Fibroblast of lung (primary cell): Measurements from ENCODE around the gene ATG4D. TPM values are rescaled to one million over a fixed set of nuclear protein-coding genes. Genes with fewer than 3 reads are reported as not detected.
"Not testable (repeated sequence)": the region's sequence is repeated elsewhere in the genome, so short reads cannot be mapped to it uniquely, and the experiment has no call there.

Experiments
- DNase-seq, 2 donors: peaks; one replicate each; pipeline versions ENCODE4 v3.0.0 to v3.0.0-alpha.2; 2010; ENCODE audit warnings: low read depth in 2 of 2
- H2AFZ ChIP-seq: 2 replicates; pipeline ENCODE4 v1.5.1; 2012; ENCODE audit warnings: low read length, control low read depth, inconsistent platforms
- H3K27ac ChIP-seq: 2 replicates; pipeline ENCODE4 v1.5.1; 2011; ENCODE audit warnings: low read length, control low read depth; ENCODE audit not compliant: insufficient read depth
- H3K27me3 ChIP-seq: 2 replicates; pipeline ENCODE4 v1.5.1; 2011; ENCODE audit warnings: mild to moderate bottlenecking, low read length; ENCODE audit not compliant: control insufficient read depth, insufficient read depth
- H3K36me3 ChIP-seq: 2 replicates; pipeline ENCODE4 v1.5.1; 2011; ENCODE audit warnings: low read length; ENCODE audit not compliant: control insufficient read depth, insufficient read depth
- H3K4me1 ChIP-seq: 2 replicates; pipeline ENCODE4 v1.5.1; 2011; ENCODE audit warnings: low read length; ENCODE audit not compliant: control insufficient read depth, insufficient read depth; ENCODE audit errors: extremely low read depth
- H3K4me2 ChIP-seq: 2 replicates; pipeline ENCODE4 v1.5.1; 2011; ENCODE audit warnings: low read length, control low read depth; ENCODE audit not compliant: insufficient read depth; ENCODE audit errors: extremely low read depth
- H3K4me3 ChIP-seq, 4 experiments: fragments of 200-600 bp in 1 of 4; sonication (generic) in 1 of 4; replicated peaks in 1 of 4; 2 replicates each; pipeline ENCODE4 v1.5.1; 2011 to 2016; ENCODE audit warnings: low read length in 4 of 4, low read depth in 3 of 4, mild to moderate bottlenecking in 3 of 4, control low read depth in 2 of 4, inconsistent platforms in 1 of 4, mixed read lengths in 1 of 4; ENCODE audit not compliant: insufficient read depth in 1 of 4; ENCODE audit errors: control extremely low read depth in 1 of 4
- H3K79me2 ChIP-seq: 2 replicates; pipeline ENCODE4 v1.5.1; 2012; ENCODE audit warnings: mild to moderate bottlenecking, low read length, inconsistent platforms; ENCODE audit not compliant: control insufficient read depth, insufficient read depth
- H3K9ac ChIP-seq: 2 replicates; pipeline ENCODE4 v1.5.1; 2011; ENCODE audit warnings: mild to moderate bottlenecking, low read length, control low read depth; ENCODE audit not compliant: insufficient read depth
- H3K9me3 ChIP-seq: 2 replicates; pipeline ENCODE4 v1.5.1; 2012; ENCODE audit warnings: low read depth, low read length; ENCODE audit not compliant: control insufficient read depth, insufficient read depth
- H4K20me1 ChIP-seq: 2 replicates; pipeline ENCODE4 v1.5.1; 2011; ENCODE audit warnings: low read length; ENCODE audit not compliant: control insufficient read depth, insufficient read depth; ENCODE audit errors: extremely low read depth
- CTCF ChIP-seq, 2 donors: IDR thresholded peaks in 1 of 2; conservative IDR thresholded peaks in 1 of 2; 1 replicate in 1 of 2; 2 replicates in 1 of 2; pipeline ENCODE4 v1.5.1; 2011 to 2012; ENCODE audit warnings: low read length in 2 of 2, control low read depth in 1 of 2, inconsistent platforms in 1 of 2, low read depth in 1 of 2, mild to moderate bottlenecking in 1 of 2
- EZH2 ChIP-seq: IDR thresholded peaks from 2 replicates; pipeline ENCODE4 v1.5.1; 2012; ENCODE audit warnings: low read length, control low read depth, mild to moderate bottlenecking; ENCODE audit errors: missing control alignments
- polyA plus RNA-seq, 2 donors: library from polyadenylated mRNA; depleted of rRNA in 1 of 2; stranded (reverse) in 1 of 2; unstranded in 1 of 2; fragments of >200 nt; gene quantifications; 2 replicates each; pipeline ENCODE4 v1.2.1, GENCODE V29; 2011 to 2012; ENCODE audit warnings: missing spikeins in 1 of 2
- total RNA-seq: library from RNA; depleted of rRNA; stranded (reverse); fragments of >200 nt; gene quantifications from 2 replicates; pipeline ENCODE4 v1.2.1, GENCODE V29; 2014

The ATG4D gene
- total and polyA plus RNA-seq, 2 donors (not counting 1 experiment from before 2014, with no cell fraction given): 7.2 to 14.9 TPM

- TF ChIP-seq EZH2: no peak
- no peak for TF ChIP-seq CTCF (conservative IDR thresholded peaks at IDR 0.05 in 1 of 2, IDR thresholded peaks at IDR 0.05 in 1 of 2; ENCODE audit: low read depth in 1 of 2, low read length in 2 of 2)
- Histone ChIP-seq H3K4me3 (no peak overlapping the region), H3K27ac (no peak overlapping the region), H4K20me1 (no peaks in the 10 kb centered on the region), H3K9ac (no peak overlapping the region), H2AFZ (no peak overlapping the region), H3K4me2 (no peak overlapping the region), H3K9me3 (no peaks in the 10 kb centered on the region), H3K79me2 (no peaks in the 10 kb centered on the region), H3K4me1 (no peaks in the 10 kb centered on the region), H3K27me3 (no peaks in the 10 kb centered on the region), H3K36me3 (no peaks in the 10 kb centered on the region)
- no peak for DNase-seq
These were observed 6.0 kb upstream of the ATG4D start for GRCh38 chr19:10537668-10538067.

- Histone ChIP-seq H4K20me1 (no peaks in the 10 kb centered on the region), H3K79me2 (no peaks in the 10 kb centered on the region), H3K9me3 (no peaks in the 10 kb centered on the region), H3K4me1 (no peaks in the 10 kb centered on the region), H3K27me3 (no peaks in the 10 kb centered on the region), H3K4me2 (no peak overlapping the region), H3K27ac (no peak overlapping the region), H2AFZ (no peak overlapping the region), H3K36me3 (no peaks in the 10 kb centered on the region), H3K4me3 (no peak overlapping the region), H3K9ac (no peak overlapping the region)
- DNase-seq: no peak
- no peak for TF ChIP-seq EZH2
- TF ChIP-seq CTCF (conservative IDR thresholded peaks at IDR 0.05 in 1 of 2, IDR thresholded peaks at IDR 0.05 in 1 of 2; ENCODE audit: low read depth in 1 of 2, low read length in 2 of 2): no peak
These were observed 5.3 kb upstream of the ATG4D start for GRCh38 chr19:10538204-10538983.

- not testable (repeated sequence) for H3K79me2 ChIP-seq, H2AFZ ChIP-seq, H3K4me3 ChIP-seq, H3K9ac ChIP-seq, H3K27ac ChIP-seq, H3K4me1 ChIP-seq, H4K20me1 ChIP-seq, DNase-seq, H3K27me3 ChIP-seq, H3K9me3 ChIP-seq, H3K36me3 ChIP-seq, H3K4me2 ChIP-seq
These were observed 4.7 kb upstream of the ATG4D start for GRCh38 chr19:10539016-10539415.
